HepG2 (cell line): ENCODE measurements around the gene RNPS1. TPM values are rescaled to one million over a fixed set of nuclear protein-coding genes. Genes with fewer than 3 reads are reported as not detected.

ENCODE experiments used
- ATAC-seq: fragments of 200-7000 bp; cut with Tn5 transposase; 3 replicates; pipeline ENCODE4 v1.9.1; 2020; ENCODE audit warnings: mild to moderate bottlenecking, moderate library complexity
- BruUV-seq: library from RNA; stranded (reverse); fragments of 400-500 nt; replicated peaks from 2 replicates; lab custom pipeline; 2021; lab: Mats Ljungman, UMichigan
- CTCF ChIA-PET: fragments of 300-600 bp; formaldehyde crosslinking; extraction: SDS; loops from one replicate; lab custom pipeline; 2021; ENCODE audit warnings: low total read pairs, inconsistent platforms, low intra/inter-chr PET ratio; lab: Yijun Ruan, JAX
- POLR2A ChIA-PET: fragments of 350-600 bp; sonication (Branson Sonifier 250); formaldehyde crosslinking; loops from one replicate; lab custom pipeline; 2020; ENCODE audit warnings: antibody characterized with exemption, inconsistent platforms; lab: Yijun Ruan, JAX
- DNase-seq: peaks from one replicate; pipeline ENCODE4 v3.0.0-alpha.2; 2015; ENCODE audit warnings: low spot score
- FAIRE-seq: peaks from 3 replicates; lab custom pipeline; 2011; peaks lifted over from hg19 to GRCh38; lab: Jason Lieb, UNC
- H2AFZ ChIP-seq: one replicate; pipeline ENCODE4 v1.6.1; 2011; ENCODE audit warnings: low read length, inconsistent platforms
- H3K27ac ChIP-seq: fragments of 300-600 bp; 3 replicates; pipeline ENCODE4 v1.8.0; 2011; ENCODE audit warnings: mixed run types, mild to moderate bottlenecking, mixed read lengths, low read length, inconsistent platforms; ENCODE audit not compliant: insufficient read depth; ENCODE audit errors: extremely low read length
- H3K27me3 ChIP-seq, 2 experiments: fragments of 200-600 bp in 1 of 2; 2 replicates in 1 of 2; 3 replicates in 1 of 2; pipeline versions ENCODE4 v1.6.0 to v1.8.0; 2011; ENCODE audit warnings: low read length in 2 of 2, mild to moderate bottlenecking in 2 of 2, moderate library complexity in 2 of 2, inconsistent platforms in 1 of 2; ENCODE audit not compliant: insufficient read depth in 2 of 2, control insufficient read depth in 1 of 2
- H3K36me3 ChIP-seq, 2 experiments: fragments of 200-600 bp in 1 of 2; replicated peaks in 1 of 2; 2 replicates in 1 of 2; 3 replicates in 1 of 2; pipeline versions ENCODE4 v1.5.1 to v1.8.0; 2011; ENCODE audit warnings: low read length in 2 of 2, inconsistent platforms in 1 of 2; ENCODE audit not compliant: insufficient read depth in 2 of 2, control insufficient read depth in 1 of 2
- H3K4me1 ChIP-seq: 2 replicates; pipeline ENCODE4 v1.5.1; 2012; ENCODE audit warnings: low read length, inconsistent platforms; ENCODE audit not compliant: insufficient read depth
- H3K4me2 ChIP-seq: 2 replicates; pipeline ENCODE4 v1.6.0; 2011; ENCODE audit warnings: low read depth, low read length, inconsistent platforms
- H3K4me3 ChIP-seq, 3 experiments: fragments of 200-600 bp in 1 of 3; sonication (generic), shearing (Covaris generic) in 1 of 3; replicated peaks in 1 of 3; 2 replicates each; pipeline ENCODE4 v1.5.1; 2011 to 2016; ENCODE audit warnings: low read length in 3 of 3, inconsistent platforms in 2 of 3, low read depth in 2 of 3, mild to moderate bottlenecking in 2 of 3, control low read depth in 1 of 3, mixed read lengths in 1 of 3; ENCODE audit not compliant: insufficient read depth in 1 of 3
- H3K79me2 ChIP-seq: one replicate; pipeline ENCODE4 v1.6.1; 2011; ENCODE audit warnings: low read length, inconsistent platforms; ENCODE audit not compliant: insufficient read depth
- H3K9ac ChIP-seq: 2 replicates; pipeline ENCODE4 v1.6.0; 2011; ENCODE audit warnings: mild to moderate bottlenecking, low read depth, low read length, inconsistent platforms; ENCODE audit not compliant: insufficient read depth
- H3K9me3 ChIP-seq: 2 replicates; pipeline ENCODE4 v1.5.1; 2012; ENCODE audit warnings: mild to moderate bottlenecking, low read length
- H4K20me1 ChIP-seq: 2 replicates; pipeline ENCODE4 v1.6.0; 2011; ENCODE audit warnings: inconsistent platforms, mild to moderate bottlenecking, low read length, moderate library complexity; ENCODE audit not compliant: insufficient read depth
- POLR2AphosphoS5 ChIP-seq: IDR thresholded peaks from 2 replicates; pipeline ENCODE4 v1.6.1; 2012; ENCODE audit warnings: low read depth, low read length
- PRDM4 ChIP-seq: sonication (generic); formaldehyde crosslinking; IDR thresholded peaks from 2 replicates; pipeline ENCODE4 v1.9.0; 2021; ENCODE audit warnings: missing genetic modification reagents, borderline replicate concordance
- ZBTB14 ChIP-seq: sonication (generic); formaldehyde crosslinking; IDR thresholded peaks from 2 replicates; pipeline ENCODE4 v1.4.0; 2020; ENCODE audit warnings: missing genetic modification reagents
- WGBS: methylation state at CpG from one replicate; pipeline ENCODE4 v1.1.6; 2017; ENCODE audit warnings: low lambda C conversion rate; 5-methylcytosine and 5-hydroxymethylcytosine counted together
- in situ Hi-C: cut with HindIII; loops from 2 replicates; pipeline ENCODE4 v1.10.0; 2017; ENCODE audit warnings: low pct_unique_long_range_greater_than_20kb; ENCODE audit not compliant: extremely low pct_ligation_motif_present
- intact Hi-C: fragments of 100-400 bp; cut with micrococcal nuclease; formaldehyde crosslinking; loops from one replicate; pipeline ENCODE4 v1.10.0; 2022; ENCODE audit not compliant: unreplicated experiment
- polyA plus RNA-seq, 8 experiments: library from polyadenylated mRNA; depleted of rRNA in 3 of 8; stranded (reverse) in 7 of 8; unstranded in 1 of 8; fragments of >200 nt; fragmentation: Illumina TruSeq in 4 of 8; extraction: Trizol in 4 of 8; gene quantifications; 2 replicates each; pipeline versions ENCODE4 v1.2.1 to v1.2.3, GENCODE V29; 2011 to 2016; ENCODE audit warnings: low read depth in 4 of 8, missing spikeins in 1 of 8, mixed read lengths in 1 of 8; ENCODE audit not compliant: insufficient read depth in 1 of 8
- total RNA-seq, 5 experiments: library from RNA; depleted of rRNA; stranded (reverse); fragments of >200 nt; fragmentation: Illumina TruSeq; extraction: Trizol; gene quantifications; 2 replicates each; pipeline ENCODE4 v1.2.3, GENCODE V29; 2016; ENCODE audit warnings: low read depth in 1 of 5

Gene RNPS1
- total and polyA plus RNA-seq, 2 of the 13 experiments (the other 11 are each of a cell fraction or from before 2014, with no cell fraction given) = 126 to 133 TPM

GRCh38 chr16:2209258-2210008 is 58.5 kb downstream of the RNPS1 start (continued):
- TF ChIP-seq PRDM4 (CRISPR knock-in tag) = no peak

- Histone ChIP-seq H3K9me3 (no peaks in the 10 kb centered on the region), H3K36me3 (peaks cover 4 to 20% of the 10 kb centered on the region in 2 experiments; a peak in 4 of 5 replicates), H4K20me1 (0 out of 2 replicates have a peak, but pooled peaks cover 3% of the 10 kb centered on the region), H3K27ac (no peak overlapping the region), H3K4me1 (peaks cover 60% of the 10 kb centered on the region), H2AFZ (no peak overlapping the region), H3K4me2 (no peak overlapping the region), H3K4me3 (no peak overlapping the region), H3K9ac (no peak overlapping the region), H3K27me3 (no peaks in the 10 kb centered on the region), H3K79me2 (peaks cover 21% of the 10 kb centered on the region)
- no TSS peak for BruUV-seq
- DNase-seq (no peak), FAIRE-seq (no peak), ATAC-seq (no peak)
- in situ Hi-C loops = no loop called here
- 100% methylated on average over 2 of the region's 9 CpGs for whole genome bisulfite sequencing
- no peak for TF ChIP-seq ZBTB14 (CRISPR knock-in tag)
- TF ChIP-seq POLR2AphosphoS5 = 0 out of 2 replicates have a peak, but pooled peaks have one; percentile 9
- intact Hi-C loops = no loop called here
- POLR2A ChIA-PET = interaction anchor here (0.7 kb wide), 1 partner anchor 14 kb away, joined by 3 read pairs; no protein-coding TSS in a partner anchor
- CTCF ChIA-PET = no interaction called here
Observed at GRCh38 chr16:2208772-2209171, 59.2 kb downstream of the RNPS1 start.
